GM12865 (cell line): ENCODE data around the gene HAGHL.

ENCODE experiments used
- DNase-seq: peaks from one replicate; pipeline ENCODE4 v3.0.0; 2010; ENCODE audit warnings: low read depth
- H3K4me3 ChIP-seq: 2 replicates; pipeline ENCODE4 v1.5.1; 2011; ENCODE audit warnings: mild to moderate bottlenecking, low read depth, low read length, control low read depth
- TF ChIP-seq, protein P1 (sequence below): IDR thresholded peaks from 2 replicates; pipeline ENCODE4 v1.5.1; 2011; ENCODE audit warnings: low read length, control low read depth, low read depth, inconsistent platforms; ENCODE audit not compliant: insufficient read depth; ENCODE audit errors: missing control alignments

Gene HAGHL

DNA sequence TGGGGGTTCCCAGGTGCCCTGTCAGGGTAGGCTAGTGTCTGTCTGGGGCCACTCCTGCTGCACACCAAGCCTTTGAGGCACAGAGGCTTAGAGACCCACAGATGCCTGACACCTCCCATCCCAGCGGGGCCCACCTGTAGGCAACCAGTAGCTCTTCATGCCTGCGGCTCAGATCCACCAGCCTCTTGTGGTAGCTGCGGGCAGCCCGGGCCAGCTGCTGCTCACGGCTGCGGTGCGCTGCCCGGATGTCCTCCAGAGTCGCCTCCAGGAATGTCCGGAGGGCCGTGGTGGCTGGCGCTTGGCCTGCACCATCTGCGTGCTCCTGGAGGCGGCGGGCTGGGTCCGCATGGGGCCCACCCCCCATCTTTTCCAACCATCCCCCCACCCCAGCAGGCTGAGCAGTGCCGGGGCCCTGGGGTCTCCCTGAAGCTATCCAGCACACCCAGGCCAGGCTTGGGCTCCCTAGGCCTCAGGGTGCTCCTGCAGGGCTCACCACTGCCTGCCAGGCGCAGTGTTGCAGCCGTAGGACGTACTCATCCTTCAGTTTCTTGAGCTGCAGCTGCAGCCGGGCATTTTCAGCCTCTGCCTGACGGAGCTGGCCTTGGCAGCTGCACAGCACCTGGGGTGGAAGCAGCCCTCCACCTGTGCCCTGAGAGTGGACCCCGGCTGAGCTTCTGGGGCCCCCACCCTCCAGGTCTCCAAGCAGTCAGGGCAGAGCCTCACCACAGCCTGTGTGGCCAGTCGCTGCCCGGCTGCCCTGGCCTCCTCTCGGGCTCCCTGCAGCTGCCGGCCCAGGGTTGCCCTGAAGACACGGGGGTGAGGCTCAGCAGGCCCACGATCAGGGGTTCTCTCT lies 2.5 kb upstream of the HAGHL start:
- TF ChIP-seq, protein P1, sequence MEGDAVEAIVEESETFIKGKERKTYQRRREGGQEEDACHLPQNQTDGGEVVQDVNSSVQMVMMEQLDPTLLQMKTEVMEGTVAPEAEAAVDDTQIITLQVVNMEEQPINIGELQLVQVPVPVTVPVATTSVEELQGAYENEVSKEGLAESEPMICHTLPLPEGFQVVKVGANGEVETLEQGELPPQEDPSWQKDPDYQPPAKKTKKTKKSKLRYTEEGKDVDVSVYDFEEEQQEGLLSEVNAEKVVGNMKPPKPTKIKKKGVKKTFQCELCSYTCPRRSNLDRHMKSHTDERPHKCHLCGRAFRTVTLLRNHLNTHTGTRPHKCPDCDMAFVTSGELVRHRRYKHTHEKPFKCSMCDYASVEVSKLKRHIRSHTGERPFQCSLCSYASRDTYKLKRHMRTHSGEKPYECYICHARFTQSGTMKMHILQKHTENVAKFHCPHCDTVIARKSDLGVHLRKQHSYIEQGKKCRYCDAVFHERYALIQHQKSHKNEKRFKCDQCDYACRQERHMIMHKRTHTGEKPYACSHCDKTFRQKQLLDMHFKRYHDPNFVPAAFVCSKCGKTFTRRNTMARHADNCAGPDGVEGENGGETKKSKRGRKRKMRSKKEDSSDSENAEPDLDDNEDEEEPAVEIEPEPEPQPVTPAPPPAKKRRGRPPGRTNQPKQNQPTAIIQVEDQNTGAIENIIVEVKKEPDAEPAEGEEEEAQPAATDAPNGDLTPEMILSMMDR = no peak
- no peak overlapping the region for H3K4me3 ChIP-seq
- DNase-seq = no peak

DNA sequence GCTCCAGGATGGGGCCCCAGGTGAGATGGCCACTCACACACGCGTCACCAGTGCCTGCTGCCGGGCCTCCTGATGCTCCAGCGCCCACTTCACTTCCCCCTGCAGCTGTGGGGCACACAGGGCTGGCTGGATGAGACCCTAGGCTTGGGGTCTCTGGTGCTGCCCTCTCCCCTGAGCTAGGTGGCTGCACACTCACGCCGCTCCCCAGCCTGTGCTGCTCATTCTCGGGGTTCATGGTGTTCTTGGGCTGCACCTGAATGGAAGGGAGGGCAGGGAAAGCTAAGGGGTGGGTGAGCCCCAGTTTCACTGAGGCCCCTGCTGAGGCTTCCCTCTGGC lies 1.9 kb upstream of the HAGHL start:
- TF ChIP-seq, protein P1 = no peak
- DNase-seq = no peak
- H3K4me3 ChIP-seq = no peak overlapping the region

DNA sequence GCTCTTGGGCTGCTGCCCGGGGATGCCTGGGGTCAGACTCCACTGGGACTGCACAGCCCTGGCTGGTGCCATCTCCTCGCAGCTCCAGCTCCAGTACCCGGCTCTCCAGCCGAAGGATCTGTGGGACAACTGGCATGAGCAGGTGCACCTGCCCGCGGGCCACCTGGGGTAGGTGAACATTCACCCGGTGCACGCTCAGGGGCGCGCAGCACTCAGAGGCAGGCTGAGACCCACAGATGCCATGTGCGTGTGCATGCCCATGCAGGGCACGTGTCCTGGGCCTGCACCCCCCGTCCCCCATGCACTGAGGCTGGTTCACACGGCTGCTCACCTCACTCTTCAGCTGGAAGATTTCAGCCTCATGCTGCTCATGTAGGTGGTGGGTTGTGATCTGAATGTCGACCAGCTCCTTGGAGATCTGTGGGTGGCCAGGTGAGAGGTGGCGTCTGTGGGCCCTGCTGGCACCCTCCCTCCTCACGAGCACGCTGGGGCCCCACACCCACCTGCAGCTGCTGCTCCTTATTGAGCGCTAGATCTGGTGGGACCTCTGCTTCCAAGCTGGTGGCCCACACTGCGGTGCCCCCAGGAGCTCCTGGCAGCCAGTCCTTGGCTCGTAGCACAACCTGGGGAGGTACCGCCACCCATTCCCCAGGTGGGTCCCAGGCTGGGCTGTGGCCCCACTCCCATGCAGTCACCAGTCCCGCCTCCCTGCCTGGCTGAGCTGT lies 1.3 kb upstream of the HAGHL start:
- no peak overlapping the region for H3K4me3 ChIP-seq
- DNase-seq = no peak
- TF ChIP-seq, protein P1 = no peak

DNA sequence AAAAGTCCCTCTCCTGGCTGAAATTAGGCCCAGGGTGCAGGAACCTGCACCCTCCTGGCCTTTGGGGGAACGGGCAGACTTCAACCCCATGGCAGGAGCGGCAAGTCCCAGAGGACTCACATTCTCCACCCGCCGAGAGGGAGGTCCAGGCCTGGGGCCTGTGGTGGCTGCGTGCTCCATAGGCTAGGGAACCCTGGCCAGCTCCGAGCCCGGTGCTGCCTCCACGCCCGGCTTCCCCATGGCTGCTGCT lies 793 bp upstream of the HAGHL start:
- TF ChIP-seq, protein P1 = no peak
- no peak for DNase-seq
- peak overlapping the region; percentile 50; the same call in 1 of the 2 replicates for H3K4me3 ChIP-seq

DNA sequence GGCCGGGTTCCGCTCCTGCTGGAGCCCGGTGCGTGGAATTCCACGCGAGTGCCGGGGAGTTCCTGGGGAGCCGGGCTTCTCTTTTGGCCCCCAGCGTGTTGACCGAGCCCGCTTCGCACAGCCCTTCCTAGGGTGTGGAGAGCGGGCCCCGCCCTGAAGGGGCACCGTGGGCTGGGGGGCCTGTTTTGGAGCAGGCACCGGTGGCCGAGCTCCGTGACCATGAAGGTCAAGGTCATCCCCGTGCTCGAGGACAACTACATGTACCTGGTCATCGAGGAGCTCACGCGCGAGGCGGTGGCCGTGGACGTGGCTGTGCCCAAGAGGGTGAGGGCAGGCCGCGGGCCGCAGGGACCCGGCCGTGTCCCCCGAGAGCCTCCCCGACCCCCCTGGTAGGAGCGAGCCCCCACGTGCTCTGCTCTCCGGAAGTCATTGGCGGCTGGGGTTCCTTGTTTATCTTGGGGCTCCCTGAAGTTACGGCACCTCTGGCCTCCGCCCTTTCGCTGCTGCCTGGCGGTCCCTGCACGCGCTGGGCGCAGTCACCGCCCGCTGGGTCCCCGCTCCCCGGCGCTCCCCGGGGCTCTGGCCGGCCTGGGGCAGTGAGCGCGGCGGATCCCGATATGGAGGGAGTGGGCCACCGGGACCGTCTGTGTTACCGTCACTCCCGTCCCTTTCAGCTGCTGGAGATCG lies 528 bp downstream of the HAGHL start:
- TF ChIP-seq, protein P1 = no peak
- DNase-seq = peak; percentile 61
- H3K4me3 ChIP-seq = peak overlapping the region; percentile 78

DNA sequence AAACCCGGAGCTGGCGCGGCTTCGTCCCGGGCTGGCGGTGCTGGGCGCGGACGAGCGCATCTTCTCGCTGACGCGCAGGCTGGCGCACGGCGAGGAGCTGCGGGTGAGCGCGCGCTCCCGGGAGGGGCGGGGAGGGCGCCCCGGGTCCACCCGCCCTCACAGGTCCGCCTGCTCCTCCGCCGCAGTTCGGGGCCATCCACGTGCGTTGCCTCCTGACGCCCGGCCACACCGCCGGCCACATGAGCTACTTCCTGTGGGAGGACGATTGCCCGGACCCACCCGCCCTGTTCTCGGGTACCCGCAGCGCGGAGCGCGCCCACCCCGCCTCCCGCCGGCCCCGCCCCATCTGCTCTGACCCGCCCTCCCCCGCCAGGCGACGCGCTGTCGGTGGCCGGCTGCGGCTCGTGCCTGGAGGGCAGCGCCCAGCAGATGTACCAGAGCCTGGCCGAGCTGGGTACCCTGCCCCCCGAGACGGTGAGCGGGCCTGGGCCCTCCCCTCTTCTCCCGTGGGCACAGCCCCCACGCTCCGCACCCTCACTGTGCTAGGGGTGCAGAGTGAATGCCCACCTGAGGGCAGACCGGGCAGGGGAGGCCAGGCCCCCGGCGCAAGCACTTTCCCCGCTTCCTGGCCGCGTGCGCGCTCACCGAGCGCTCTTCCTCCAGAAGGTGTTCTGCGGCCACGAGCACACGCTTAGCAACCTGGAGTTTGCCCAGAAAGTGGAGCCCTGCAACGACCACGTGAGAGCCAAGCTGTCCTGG lies 1.4 kb downstream of the HAGHL start:
- peak; percentile 93 for DNase-seq
- H3K4me3 ChIP-seq = peak overlapping the region; percentile 78
- TF ChIP-seq, protein P1 = no peak
